Measurements from ENCODE around the gene SLC20A1.
"Not testable (repeated sequence)": the region's sequence is repeated elsewhere in the genome, so short reads cannot be mapped to it uniquely, and the experiment has no call there.

The SLC20A1 gene

GRCh38 chr2:112683550-112684414, 38.0 kb downstream of the SLC20A1 start:
- no peak for DNase-seq (ENCODE audit: low read depth)

GRCh38 chr2:112684415-112684775, 38.7 kb downstream of the SLC20A1 start:
- no peak for DNase-seq (ENCODE audit: low read depth)

DNA sequence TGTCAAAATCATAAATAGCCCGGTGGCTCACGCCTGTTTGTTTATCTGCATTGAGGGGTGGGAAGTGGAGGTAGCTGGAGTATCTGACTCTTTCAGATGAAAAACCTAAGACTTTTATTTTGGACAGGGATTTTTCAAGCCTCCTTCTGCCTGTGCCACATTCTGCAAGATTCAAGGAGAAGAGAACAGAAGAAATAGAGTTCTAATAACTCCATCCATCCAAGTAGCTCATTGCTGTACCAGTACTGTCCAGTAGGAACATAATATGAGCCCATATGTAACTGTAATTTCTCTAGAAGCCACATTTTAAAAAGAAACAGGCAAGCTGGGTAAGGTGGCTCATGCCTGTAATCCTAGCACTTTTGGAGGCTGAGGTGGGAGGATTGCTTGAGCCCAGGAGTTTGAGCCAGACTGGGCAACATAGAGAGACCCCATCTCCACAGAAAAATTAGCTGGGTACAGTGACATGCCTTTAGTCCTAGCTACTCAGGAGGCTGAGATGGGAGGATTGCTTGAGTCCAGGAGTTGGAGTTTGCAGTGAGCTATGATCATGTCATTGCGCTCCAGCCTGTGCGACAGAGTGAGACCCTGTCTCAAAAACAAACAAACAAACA, 39.6 kb downstream of the SLC20A1 start:
- no peak for DNase-seq (ENCODE audit: low read depth)

DNA sequence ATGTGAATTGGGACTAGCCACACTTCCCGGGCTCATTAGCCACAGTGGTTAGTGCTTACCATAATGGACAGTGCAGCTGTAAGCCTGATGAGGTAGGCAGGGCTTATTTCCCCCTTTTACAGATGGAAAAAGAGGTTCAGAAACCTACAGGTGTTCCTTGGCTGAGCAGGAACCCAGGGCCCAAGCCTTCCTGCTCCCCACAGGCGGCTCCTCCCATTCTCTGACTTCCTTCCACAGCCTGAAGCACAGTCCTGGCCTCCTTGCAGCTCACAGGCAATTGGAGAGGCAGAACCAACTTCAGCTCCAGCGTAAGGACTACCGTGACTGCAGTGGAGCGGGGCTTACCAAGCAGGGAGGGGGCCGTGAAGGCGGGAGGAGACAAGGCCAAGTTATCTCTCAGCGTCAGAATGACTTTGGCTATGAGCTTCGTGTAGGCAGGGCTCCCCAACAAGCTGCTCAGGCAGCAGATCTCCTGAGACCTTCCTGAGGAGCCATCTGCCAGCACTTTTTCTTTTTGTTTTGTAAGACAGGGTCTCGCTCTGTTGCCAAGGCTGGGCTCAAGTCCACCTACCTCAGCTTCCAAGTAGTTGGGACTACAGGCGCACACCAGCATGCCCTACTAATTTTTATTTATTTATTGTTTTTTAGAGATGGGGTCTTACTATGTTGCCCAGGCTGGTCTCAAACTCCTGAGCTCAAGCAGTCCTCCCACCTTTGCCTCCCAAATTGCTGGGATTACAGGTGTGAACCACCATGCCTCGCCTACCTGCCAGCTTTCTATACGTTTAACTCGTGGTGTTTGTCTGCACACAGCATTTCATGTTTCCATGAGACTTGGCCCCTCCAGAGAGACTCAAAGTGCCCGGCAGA, 40.8 kb downstream of the SLC20A1 start:
- DNase-seq (ENCODE audit: low read depth) = no peak

- no peak for DNase-seq (ENCODE audit: low read depth)
Observed at GRCh38 chr2:112687522-112687921, 41.8 kb downstream of the SLC20A1 start.

DNA sequence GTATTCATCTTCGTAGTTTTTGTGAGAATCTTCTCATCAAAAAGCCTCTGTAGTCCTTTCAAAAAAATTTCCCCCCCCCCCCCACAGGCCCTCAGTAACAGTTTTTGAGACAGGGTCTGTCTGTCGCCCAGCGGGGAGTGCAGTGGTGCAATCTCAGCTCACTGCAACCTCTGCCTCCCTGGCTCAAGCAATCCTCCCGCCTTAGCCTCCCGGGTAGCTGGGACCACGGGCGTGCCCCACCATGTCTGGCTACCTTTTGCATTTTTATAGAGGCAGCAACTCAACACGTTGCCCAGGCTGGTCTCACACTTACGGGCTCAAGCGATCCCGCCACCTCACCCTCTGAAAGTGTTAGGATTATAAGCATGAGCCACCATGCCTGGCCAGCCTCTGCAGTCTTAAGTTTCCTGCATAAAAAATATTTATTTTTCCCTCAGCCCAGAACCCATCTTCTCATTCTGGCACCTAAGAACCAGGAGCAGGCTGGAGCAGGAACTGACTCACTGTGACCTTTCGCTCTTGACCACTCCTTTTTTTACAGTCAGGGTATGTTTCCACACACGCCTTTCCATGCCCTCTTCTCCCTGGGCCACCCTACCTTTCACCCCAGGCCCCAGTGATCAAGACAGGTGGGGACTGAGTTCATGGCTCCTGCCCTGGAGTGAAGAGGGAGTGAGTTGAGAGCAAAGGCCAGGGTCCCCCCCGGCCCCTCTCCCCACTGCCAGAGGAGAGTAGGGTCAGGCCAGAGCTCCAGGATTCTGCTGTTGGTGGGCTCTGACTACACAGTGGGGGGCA, 42.5 kb downstream of the SLC20A1 start:
- peak; percentile 24 for DNase-seq (ENCODE audit: low read depth)

DNA sequence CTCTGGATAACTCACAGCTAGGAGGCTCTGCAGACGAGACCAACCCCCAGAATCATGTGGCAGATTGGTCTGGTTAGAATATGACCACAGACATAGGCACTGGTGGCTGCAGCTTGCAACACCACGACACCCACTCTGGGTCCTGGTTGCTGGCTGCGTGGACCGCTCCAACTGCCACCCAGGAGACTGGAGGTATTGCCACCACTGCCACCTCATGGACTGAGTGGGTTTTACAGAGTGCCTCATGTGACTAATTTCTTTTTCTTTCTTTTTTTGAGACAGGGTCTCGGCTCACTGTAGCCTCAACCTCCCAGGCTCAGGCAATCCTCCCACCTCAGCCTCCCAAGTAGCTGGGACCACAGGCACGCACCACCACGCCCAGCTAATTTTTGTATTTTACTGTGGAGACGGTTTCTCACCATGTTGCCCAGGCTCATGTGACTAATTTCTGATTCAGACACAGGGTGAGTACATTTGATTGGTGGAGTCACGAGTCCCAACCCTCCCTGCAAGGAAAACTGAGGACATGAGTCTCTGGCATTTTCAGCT, 45.2 kb downstream of the SLC20A1 start:
- DNase-seq (ENCODE audit: low read depth) = peak; percentile 47

DNA sequence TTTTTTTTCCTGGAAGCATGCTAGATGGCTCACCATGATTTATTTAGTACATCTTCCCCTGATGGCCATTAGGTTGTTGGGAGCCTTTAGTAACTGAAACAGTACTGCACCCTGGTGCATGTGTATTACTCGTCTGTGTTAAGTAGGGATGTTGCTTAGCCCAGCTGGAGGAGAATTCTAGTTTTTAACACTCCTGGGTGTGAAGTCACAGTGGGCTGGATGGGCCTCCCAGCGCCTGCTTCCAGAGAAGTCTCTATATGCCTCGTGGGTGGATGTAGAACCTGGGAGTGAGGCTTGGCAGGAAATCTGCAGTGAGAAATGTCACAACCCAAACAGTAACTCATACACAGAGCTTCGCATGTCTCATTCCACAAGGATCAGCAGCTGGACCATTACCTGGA, 46.1 kb downstream of the SLC20A1 start:
- DNase-seq (ENCODE audit: low read depth) = no peak

GRCh38 chr2:112692495-112692911, 46.8 kb downstream of the SLC20A1 start:
- peak; percentile 97 for DNase-seq (ENCODE audit: low read depth)

GRCh38 chr2:112692918-112693317, 47.2 kb downstream of the SLC20A1 start:
- no peak for DNase-seq (ENCODE audit: low read depth)

DNA sequence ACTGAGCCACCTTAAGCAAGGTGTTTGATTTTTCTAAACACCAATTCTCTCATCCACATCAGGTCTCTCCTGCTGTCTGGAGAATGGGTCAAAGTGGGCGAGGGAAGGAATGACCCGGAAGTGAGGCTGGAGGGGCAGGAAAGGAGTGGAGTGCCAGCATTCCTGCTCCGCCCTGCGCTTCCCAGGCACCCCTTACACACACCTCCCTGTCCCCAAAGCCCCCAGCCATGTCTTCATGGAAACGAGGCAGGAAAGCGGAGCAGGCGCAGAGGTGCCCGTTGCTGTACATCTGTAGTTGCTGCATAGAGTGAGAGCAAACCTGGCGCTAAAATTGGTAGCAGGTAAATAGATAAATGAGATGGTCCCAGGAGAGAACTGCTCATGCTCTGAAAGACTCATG, 47.9 kb downstream of the SLC20A1 start:
- no peak for DNase-seq (ENCODE audit: low read depth)

- no peak for DNase-seq (ENCODE audit: low read depth)
Observed at GRCh38 chr2:112694182-112694581, 48.4 kb downstream of the SLC20A1 start.

DNA sequence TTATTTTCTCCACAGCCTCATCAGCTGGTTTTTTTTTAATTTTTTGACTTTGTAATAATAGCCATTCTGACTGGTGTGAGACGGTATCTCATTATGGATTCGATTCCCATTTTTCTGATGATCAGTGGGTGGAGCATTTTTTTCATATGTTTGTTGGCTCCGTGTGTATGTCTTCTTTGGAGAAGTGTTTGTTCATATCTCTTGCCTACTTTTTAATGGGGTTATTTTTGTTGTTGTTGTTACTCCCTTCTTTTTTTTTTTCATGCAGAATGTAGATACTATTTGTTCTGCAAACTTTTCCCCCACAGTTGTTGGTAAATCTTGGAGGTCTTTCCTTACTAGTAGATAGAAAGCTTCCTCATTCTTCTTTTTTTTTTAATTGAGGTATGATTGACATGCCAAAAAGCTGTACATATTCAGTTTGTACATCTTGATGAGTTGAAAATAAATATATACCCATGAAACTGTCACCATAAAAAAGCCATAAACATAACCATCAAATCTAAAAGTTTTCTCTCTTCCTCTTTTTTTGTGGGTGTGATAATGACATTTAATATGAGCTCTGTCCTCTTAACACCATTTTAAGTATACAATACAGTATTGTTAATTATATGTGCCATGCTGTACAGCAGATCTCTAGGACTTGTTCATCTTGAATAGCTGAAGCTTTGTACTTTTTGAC, 53.2 kb downstream of the SLC20A1 start:
- no peak for DNase-seq (ENCODE audit: low read depth)

GRCh38 chr2:112699984-112700667, 54.4 kb downstream of the SLC20A1 start:
- no peak for DNase-seq (ENCODE audit: low read depth)

DNA sequence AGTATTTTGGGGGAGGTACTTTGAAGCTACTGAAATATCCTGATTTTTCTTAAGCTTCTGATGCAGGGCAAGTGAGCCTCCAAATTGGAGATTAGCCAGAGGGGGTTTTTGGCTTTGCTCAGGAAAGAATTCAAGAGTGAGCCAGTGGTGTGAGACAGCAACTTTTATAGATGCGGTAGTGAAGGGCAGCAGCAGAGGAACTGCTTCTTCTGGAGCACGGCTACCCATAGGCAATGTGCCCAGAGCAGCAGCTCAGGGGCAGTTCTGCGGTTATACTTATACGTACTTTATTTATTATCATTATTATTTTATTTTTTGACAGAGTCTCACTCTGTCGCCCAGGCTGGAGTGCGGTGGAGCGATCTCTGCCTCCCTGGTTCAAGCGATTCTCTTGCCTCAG, 55.3 kb downstream of the SLC20A1 start:
- no peak for DNase-seq (ENCODE audit: low read depth)

DNA sequence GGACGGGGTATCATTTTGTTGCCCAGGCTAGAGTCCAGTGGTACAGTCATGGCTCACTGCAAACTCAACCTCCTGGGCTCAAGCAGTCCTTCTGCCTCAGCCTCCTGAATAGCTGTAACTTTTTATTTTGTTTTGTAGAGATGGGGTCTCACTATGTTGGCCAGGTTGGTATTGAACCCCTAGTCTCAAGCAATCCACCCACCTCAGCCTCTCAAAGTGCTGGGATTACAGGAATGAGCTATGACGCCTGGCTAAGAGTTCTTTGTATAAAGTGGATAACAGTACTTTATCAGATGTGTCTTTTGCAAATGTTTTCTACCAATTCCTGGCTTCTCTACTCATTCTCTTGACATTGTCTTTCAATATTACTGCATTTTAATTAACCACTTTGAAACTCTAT, 57.9 kb downstream of the SLC20A1 start:
- no peak for DNase-seq (ENCODE audit: low read depth)

DNA sequence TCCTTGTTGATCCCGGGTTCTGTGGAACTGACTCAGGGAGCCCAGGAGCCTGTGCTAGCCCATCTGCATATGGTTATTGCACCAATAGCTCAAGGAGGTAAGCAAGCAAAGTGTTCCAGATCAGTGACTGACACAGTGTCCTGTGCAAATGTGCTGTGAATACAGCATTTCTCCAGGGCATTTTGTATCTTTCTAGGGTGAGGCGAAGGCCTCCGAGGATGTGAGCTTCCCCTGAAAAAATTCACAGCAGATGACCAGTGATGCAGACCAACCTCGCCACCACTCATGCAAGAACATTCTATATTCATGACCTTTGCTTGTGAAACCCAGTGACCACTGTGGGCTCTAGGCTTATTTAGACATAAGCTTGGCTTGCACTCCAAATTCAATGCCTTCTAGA, 59.8 kb downstream of the SLC20A1 start:
- DNase-seq (ENCODE audit: low read depth) = peak; percentile 22

GRCh38 chr2:112706170-112706664, 60.5 kb downstream of the SLC20A1 start:
- peak; percentile 83 for DNase-seq (ENCODE audit: low read depth)

GRCh38 chr2:112706947-112707346, 61.2 kb downstream of the SLC20A1 start:
- not testable (repeated sequence) for DNase-seq (ENCODE audit: low read depth)

GRCh38 chr2:112708968-112709367, 63.2 kb downstream of the SLC20A1 start:
- DNase-seq (ENCODE audit: low read depth) = no peak

Measured in EH (cell line).